Epithelial cell of proximal tubule (primary cell): ENCODE measurements around the gene GPR107. TPM values are rescaled to one million over a fixed set of nuclear protein-coding genes. Genes with fewer than 3 reads are reported as not detected.

Experiments used
- DNase-seq: peaks from one replicate; pipeline ENCODE4 v3.0.0-alpha.2; 2011; ENCODE audit warnings: low read depth
- H3K4me3 ChIP-seq: 2 replicates; pipeline ENCODE4 v1.5.1; 2011; ENCODE audit warnings: low read depth, mild to moderate bottlenecking, low read length
- CTCF ChIP-seq: conservative IDR thresholded peaks from 2 replicates; pipeline ENCODE4 v1.5.1; 2012; ENCODE audit warnings: low read depth, mild to moderate bottlenecking, low read length
- total RNA-seq: library from RNA; depleted of rRNA; stranded (reverse); fragments of >200 nt; gene quantifications from 2 replicates; pipeline ENCODE4 v1.2.3, GENCODE V29; 2015

GPR107 gene
- total RNA-seq, 1 donor from 2014 or later, result 13.5 TPM

DNA sequence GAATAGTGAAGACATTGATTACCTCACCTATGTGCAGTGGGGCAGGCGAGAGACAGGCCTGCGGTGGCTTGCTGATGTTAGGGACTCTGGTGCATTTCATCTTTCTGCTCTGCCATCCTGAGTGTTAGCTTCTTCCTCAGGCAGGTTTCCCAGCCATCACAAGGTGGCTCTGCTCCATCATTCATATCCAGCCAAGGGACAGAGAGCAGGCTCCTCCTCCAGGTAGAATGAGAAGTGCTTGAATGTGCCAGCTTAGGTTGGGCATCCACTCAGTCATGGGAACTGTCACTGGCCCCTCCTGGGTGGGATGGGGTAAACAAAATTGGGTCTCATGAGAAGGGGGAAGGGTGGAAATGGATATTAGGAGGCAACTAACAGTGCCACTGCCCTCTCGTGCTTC lies 24.8 kb downstream of the GPR107 start:
- no peak for DNase-seq
- no peak for TF ChIP-seq CTCF
- H3K4me3 ChIP-seq, result no peak overlapping the region

GRCh38 chr9:130084337-130084736 lies 30.6 kb downstream of the GPR107 start:
- DNase-seq, result no peak
- no peak for TF ChIP-seq CTCF
- H3K4me3 ChIP-seq, result no peak overlapping the region

DNA sequence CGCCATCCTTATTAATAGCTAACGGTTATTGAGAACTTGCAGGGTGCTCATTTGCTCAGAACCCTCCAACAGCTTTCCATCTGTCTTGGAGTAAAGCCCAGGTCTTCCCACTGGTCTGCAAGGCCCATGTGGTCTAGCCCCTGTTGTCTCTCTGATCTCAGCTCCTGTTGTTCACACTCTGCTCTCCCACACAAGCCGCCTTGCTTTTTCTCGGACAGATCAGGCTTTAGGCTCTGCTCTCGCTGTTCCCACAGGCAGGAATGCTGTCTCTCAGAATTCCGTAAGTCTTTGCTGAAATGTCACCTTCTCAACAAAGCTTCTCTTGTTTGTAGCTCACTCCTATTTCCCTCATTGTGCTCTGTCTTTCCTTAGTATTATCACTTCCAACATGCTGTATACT lies 34.3 kb downstream of the GPR107 start:
- TF ChIP-seq CTCF, result no peak
- no peak overlapping the region for H3K4me3 ChIP-seq
- no peak for DNase-seq

GRCh38 chr9:130089141-130089540 lies 35.4 kb downstream of the GPR107 start:
- no peak for TF ChIP-seq CTCF
- DNase-seq, result no peak
- no peak overlapping the region for H3K4me3 ChIP-seq

GRCh38 chr9:130090915-130091314 lies 37.2 kb downstream of the GPR107 start:
- peak; percentile 8 for TF ChIP-seq CTCF
- DNase-seq, result no peak
- H3K4me3 ChIP-seq, result no peak overlapping the region

- no peak for TF ChIP-seq CTCF
- DNase-seq, result no peak
- H3K4me3 ChIP-seq, result no peak overlapping the region
Observed at GRCh38 chr9:130092910-130093309, 39.2 kb downstream of the GPR107 start.

DNA sequence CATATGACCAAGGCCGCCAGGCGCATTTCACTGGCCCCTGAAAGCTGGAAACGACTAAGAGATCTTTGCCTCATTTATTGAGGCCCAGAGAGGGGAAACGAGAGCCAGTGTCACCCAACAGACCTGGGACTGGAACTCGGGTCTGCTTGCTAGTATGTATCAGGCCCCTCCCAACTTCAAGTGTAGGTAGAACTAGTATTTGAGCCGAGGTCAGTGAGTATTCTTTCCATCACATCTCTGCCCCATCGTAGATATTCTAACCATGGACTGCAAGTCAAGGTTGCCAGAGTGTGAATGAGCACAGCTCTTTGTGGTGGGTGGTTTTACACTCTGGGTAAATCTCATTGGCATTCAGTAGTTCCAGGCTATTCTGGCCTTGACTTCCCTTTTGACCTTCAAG lies 42.2 kb downstream of the GPR107 start:
- TF ChIP-seq CTCF, result no peak
- H3K4me3 ChIP-seq, result no peak overlapping the region
- no peak for DNase-seq
